HepG2 (cell line): Measurements from ENCODE around the gene PROX1. TPM values are rescaled to one million over a fixed set of nuclear protein-coding genes. Genes with fewer than 3 reads are reported as not detected.

Source experiments
- ATF7 ChIP-seq, 2 experiments: fragments of 450-650 bp in 1 of 2; sonication (generic) in 1 of 2; formaldehyde crosslinking in 1 of 2; IDR thresholded peaks; 2 replicates each; pipeline versions ENCODE4 v1.4.0 to v1.6.1; 2016 to 2020; ENCODE audit warnings: antibody characterized with exemption in 1 of 2, mild to moderate bottlenecking in 1 of 2, missing genetic modification reagents in 1 of 2
- CEBPB ChIP-seq: IDR thresholded peaks from 2 replicates; pipeline ENCODE4 v1.6.1; 2011; ENCODE audit warnings: low read depth, low read length, improper control_type of control experiment, borderline replicate concordance
- CEBPG ChIP-seq: IDR thresholded peaks from 2 replicates; pipeline ENCODE4 v1.6.1; 2016
- EP300 ChIP-seq, 3 experiments: sonication (generic) in 1 of 3; formaldehyde crosslinking in 1 of 3; IDR thresholded peaks; 2 replicates each; pipeline versions ENCODE4 v1.5.1 to v1.6.1; 2011 to 2020; ENCODE audit warnings: low read depth in 2 of 3, low read length in 2 of 3, borderline replicate concordance in 1 of 3, improper control_type of control experiment in 1 of 3, mild to moderate bottlenecking in 1 of 3, missing genetic modification reagents in 1 of 3, moderate library complexity in 1 of 3
- KDM5A ChIP-seq: fragments of 200-600 bp; sonication (generic); IDR thresholded peaks from 2 replicates; pipeline ENCODE4 v1.7.0; 2018; ENCODE audit warnings: antibody characterized with exemption, mild to moderate bottlenecking, low read length, borderline replicate concordance
- RXRB ChIP-seq: IDR thresholded peaks from 2 replicates; pipeline ENCODE4 v1.6.1; 2016; ENCODE audit warnings: borderline replicate concordance, missing genetic modification reagents, missing compliant biosample characterization
- SOX13 ChIP-seq, 3 experiments: fragments of 450-650 bp in 1 of 3; sonication (generic) in 1 of 3; formaldehyde crosslinking in 1 of 3; IDR thresholded peaks in 2 of 3; conservative IDR thresholded peaks in 1 of 3; 2 replicates each; pipeline versions ENCODE4 v1.5.0 to v1.6.1; 2016 to 2020; ENCODE audit warnings: antibody characterized with exemption in 1 of 3, mild to moderate bottlenecking in 1 of 3, missing compliant biosample characterization in 1 of 3, missing genetic modification reagents in 1 of 3, moderate library complexity in 1 of 3
- SRY ChIP-seq: sonication (generic); formaldehyde crosslinking; IDR thresholded peaks from 2 replicates; pipeline ENCODE4 v1.8.0; 2022; ENCODE audit warnings: mild to moderate bottlenecking, missing genetic modification reagents
- SYNCRIP ChIP-seq: fragments of 200-400 bp; formaldehyde crosslinking; IDR thresholded peaks from 2 replicates; pipeline ENCODE4 v1.6.1; 2018; ENCODE audit warnings: mild to moderate bottlenecking, low read depth, low read length; ENCODE audit not compliant: insufficient read depth
- ZKSCAN1 ChIP-seq: fragments of 150-350 bp; IDR thresholded peaks from 2 replicates; pipeline ENCODE4 v1.6.1; 2014; ENCODE audit warnings: low read length
- ZNF224 ChIP-seq: sonication (generic); formaldehyde crosslinking; IDR thresholded peaks from 2 replicates; pipeline ENCODE4 v1.5.0; 2020; ENCODE audit warnings: mild to moderate bottlenecking, missing genetic modification reagents
- ZNF225 ChIP-seq: sonication (generic); formaldehyde crosslinking; IDR thresholded peaks from 2 replicates; pipeline ENCODE4 v1.4.0; 2020; ENCODE audit warnings: mild to moderate bottlenecking, missing genetic modification reagents
- ZNF292 ChIP-seq: sonication (generic); formaldehyde crosslinking; IDR thresholded peaks from 2 replicates; pipeline ENCODE4 v1.8.1; 2022; ENCODE audit warnings: mild to moderate bottlenecking, low read depth, missing genetic modification reagents, borderline replicate concordance
- ZNF3 ChIP-seq: IDR thresholded peaks from 2 replicates; pipeline ENCODE4 v1.7.0; 2017; ENCODE audit warnings: inconsistent platforms
- ZNF333 ChIP-seq: sonication (generic); formaldehyde crosslinking; IDR thresholded peaks from 2 replicates; pipeline ENCODE4 v1.4.0; 2020; ENCODE audit warnings: mild to moderate bottlenecking, missing genetic modification reagents, borderline replicate concordance
- ZNF354B ChIP-seq: sonication (generic); formaldehyde crosslinking; IDR thresholded peaks from 2 replicates; pipeline ENCODE4 v1.8.0; 2022; ENCODE audit warnings: mild to moderate bottlenecking, missing genetic modification reagents
- ZNF44 ChIP-seq: sonication (generic); formaldehyde crosslinking; IDR thresholded peaks from 2 replicates; pipeline ENCODE4 v1.5.1; 2020; ENCODE audit warnings: mild to moderate bottlenecking, missing genetic modification reagents
- ZNF83 ChIP-seq: sonication (generic); formaldehyde crosslinking; IDR thresholded peaks from 2 replicates; pipeline ENCODE4 v1.4.0; 2020; ENCODE audit warnings: missing genetic modification reagents, mild to moderate bottlenecking, borderline replicate concordance
- polyA plus RNA-seq, 8 experiments: library from polyadenylated mRNA; depleted of rRNA in 3 of 8; stranded (reverse) in 7 of 8; unstranded in 1 of 8; fragments of >200 nt; fragmentation: Illumina TruSeq in 4 of 8; extraction: Trizol in 4 of 8; gene quantifications; 2 replicates each; pipeline versions ENCODE4 v1.2.1 to v1.2.3, GENCODE V29; 2011 to 2016; ENCODE audit warnings: low read depth in 4 of 8, missing spikeins in 1 of 8, mixed read lengths in 1 of 8; ENCODE audit not compliant: insufficient read depth in 1 of 8
- total RNA-seq, 5 experiments: library from RNA; depleted of rRNA; stranded (reverse); fragments of >200 nt; fragmentation: Illumina TruSeq; extraction: Trizol; gene quantifications; 2 replicates each; pipeline ENCODE4 v1.2.3, GENCODE V29; 2016; ENCODE audit warnings: low read depth in 1 of 5
- TF ChIP-seq, protein P1 (sequence below): sonication (generic); formaldehyde crosslinking; IDR thresholded peaks from 2 replicates; pipeline ENCODE4 v1.4.0; 2020; ENCODE audit warnings: mild to moderate bottlenecking, missing genetic modification reagents

PROX1 gene
- total and polyA plus RNA-seq, 2 of the 13 experiments (the other 11 are each of a cell fraction or from before 2014, with no cell fraction given): 12.3 to 30.2 TPM

DNA sequence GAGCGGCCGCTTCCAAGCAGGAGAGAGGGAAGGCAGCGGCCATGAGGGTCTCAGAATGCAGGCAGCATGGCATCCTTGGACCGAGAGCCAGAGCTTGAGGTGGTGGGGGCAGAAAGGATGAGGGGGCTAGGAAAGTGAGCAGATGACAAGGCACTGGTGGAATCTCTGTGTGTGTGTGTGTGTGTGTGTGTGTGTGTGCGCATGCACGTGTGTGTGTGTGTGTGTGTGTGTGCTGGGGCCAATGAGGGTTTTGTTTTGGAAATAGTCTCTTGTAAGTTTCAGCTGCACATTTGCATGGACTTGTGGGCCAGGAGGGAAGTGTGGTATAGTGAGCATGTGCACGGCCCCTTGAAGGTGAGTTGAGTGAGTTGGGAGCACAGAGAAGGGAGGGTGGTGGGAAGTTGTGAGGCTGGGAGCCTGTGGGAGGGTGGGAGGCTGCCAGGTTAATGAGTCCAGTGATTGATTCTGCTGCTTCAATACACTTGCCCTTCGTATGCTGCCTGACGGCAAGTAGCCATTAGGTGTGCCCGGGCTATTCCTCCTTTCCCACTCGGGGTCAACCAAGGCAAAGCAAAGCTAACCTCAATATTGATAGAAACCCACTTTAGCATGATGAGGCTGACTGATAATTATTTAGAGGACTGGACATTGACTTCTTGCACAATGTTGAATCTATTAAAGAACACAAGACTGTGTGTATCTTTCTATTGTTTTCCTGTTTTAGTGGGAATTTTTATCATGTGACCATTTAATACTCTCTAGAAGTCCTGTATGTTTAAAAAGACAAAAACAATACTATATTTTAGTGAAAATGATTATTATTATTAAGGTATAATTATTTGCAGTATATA lies 80.3 kb downstream of the PROX1 start (continued):
- no peak for TF ChIP-seq ZNF224 (CRISPR knock-in tag)
- peak; percentile 39; the same call in 1 of the 2 replicates for TF ChIP-seq RXRB (CRISPR knock-in tag)
- no peak for TF ChIP-seq ATF7 (IDR thresholded peaks at IDR 0.05)
- no peak for TF ChIP-seq ATF7 (CRISPR knock-in tag; IDR thresholded peaks at IDR 0.05)
- no peak for TF ChIP-seq ZNF333 (CRISPR knock-in tag)
- peak in 1 of 2 experiments; percentile 63; a peak in 2 of 4 replicates for TF ChIP-seq EP300 (IDR thresholded peaks at IDR 0.05; ENCODE audit: low read depth in 2 of 2, low read length in 2 of 2)
- no peak for TF ChIP-seq EP300 (CRISPR knock-in tag; IDR thresholded peaks at IDR 0.05; ENCODE audit: borderline replicate concordance)
- TF ChIP-seq KDM5A: peak; percentile 28; the same call in 1 of the 2 replicates
- TF ChIP-seq CEBPB: peak; percentile 68; the same call in 1 of the 2 replicates
- no peak for TF ChIP-seq ZNF3
- TF ChIP-seq, protein P1, sequence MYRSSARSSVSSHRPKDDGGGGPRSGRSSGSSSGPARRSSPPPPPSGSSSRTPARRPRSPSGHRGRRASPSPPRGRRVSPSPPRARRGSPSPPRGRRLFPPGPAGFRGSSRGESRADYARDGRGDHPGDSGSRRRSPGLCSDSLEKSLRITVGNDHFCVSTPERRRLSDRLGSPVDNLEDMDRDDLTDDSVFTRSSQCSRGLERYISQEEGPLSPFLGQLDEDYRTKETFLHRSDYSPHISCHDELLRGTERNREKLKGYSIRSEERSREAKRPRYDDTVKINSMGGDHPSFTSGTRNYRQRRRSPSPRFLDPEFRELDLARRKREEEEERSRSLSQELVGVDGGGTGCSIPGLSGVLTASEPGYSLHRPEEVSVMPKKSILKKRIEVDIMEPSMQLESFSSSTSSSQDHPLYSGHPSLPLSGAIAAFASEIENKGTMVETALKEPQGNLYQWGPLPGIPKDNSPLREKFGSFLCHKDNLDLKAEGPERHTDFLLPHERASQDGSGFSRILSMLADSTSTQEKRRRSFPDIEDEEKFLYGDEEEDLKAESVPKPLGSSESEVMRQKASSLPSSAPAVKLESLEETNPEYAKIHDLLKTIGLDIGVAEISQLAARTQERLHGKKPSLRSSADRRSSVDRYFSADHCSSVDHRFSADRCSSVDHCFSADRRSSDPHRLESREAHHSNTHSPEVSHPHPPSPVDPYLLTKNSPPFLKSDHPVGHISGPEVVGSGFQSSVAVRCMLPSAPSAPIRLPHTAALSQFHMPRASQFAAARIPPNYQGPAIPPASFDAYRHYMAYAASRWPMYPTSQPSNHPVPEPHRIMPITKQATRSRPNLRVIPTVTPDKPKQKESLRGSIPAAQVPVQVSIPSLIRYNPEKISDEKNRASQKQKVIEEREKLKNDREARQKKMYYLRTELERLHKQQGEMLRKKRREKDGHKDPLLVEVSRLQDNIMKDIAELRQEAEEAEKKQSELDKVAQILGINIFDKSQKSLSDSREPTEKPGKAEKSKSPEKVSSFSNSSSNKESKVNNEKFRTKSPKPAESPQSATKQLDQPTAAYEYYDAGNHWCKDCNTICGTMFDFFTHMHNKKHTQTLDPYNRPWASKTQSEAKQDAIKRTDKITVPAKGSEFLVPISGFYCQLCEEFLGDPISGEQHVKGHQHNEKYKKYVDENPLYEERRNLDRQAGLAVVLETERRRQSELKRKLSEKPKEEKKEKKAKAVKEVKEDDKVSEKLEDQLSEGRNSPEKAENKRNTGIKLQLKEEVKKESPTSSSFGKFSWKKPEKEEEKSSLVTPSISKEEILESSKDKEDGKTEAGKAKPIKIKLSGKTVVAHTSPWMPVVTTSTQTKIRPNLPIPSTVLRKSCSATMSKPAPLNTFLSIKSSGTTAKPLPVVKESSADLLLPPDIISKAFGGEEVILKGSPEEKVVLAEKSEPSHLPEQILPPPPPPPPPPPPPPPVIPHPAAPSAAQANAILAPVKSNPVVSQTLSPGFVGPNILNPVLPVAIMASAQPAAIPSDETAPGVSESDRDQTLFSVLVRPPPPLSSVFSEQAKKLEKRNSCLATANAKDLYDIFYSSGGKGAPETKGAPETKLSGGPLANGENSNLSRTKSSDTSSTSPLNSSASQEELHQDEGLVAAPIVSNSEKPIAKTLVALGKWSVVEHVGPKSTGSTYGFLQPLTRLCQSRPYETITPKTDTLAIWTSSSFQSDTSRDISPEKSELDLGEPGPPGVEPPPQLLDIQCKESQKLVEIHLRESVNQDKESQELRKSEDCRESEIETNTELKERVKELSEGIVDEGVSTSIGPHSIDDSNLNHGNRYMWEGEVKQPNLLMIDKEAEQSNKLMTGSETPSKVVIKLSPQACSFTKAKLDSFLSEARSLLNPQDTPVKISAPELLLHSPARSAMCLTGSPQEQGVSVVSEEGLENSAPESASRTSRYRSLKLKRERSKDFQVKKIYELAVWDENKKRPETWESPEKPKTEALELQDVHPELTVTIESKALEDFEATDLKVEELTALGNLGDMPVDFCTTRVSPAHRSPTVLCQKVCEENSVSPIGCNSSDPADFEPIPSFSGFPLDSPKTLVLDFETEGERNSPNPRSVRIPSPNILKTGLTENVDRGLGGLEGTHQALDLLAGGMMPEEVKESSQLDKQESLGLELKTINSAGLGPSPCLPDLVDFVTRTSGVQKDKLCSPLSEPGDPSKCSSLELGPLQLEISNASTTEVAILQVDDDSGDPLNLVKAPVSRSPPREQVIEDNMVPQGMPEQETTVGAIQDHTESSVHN (CRISPR knock-in tag): no peak
- no peak for TF ChIP-seq ZNF292 (CRISPR knock-in tag)
- no peak for TF ChIP-seq SYNCRIP
- no peak for TF ChIP-seq ZNF83
- TF ChIP-seq ZKSCAN1: no peak
- TF ChIP-seq ZNF44 (CRISPR knock-in tag): no peak
- no peak for TF ChIP-seq SOX13 (IDR thresholded peaks at IDR 0.05)
- TF ChIP-seq SOX13 (CRISPR knock-in tag; conservative IDR thresholded peaks at IDR 0.05 in 1 of 2, IDR thresholded peaks at IDR 0.05 in 1 of 2): peak in 1 of 2 experiments; percentile 79; a peak in 2 of 4 replicates
- TF ChIP-seq ZNF225 (CRISPR knock-in tag): no peak
- peak; percentile 22; the same call in 1 of the 2 replicates for TF ChIP-seq CEBPG (CRISPR knock-in tag)
- no peak for TF ChIP-seq SRY
- no peak for TF ChIP-seq ZNF354B (CRISPR knock-in tag)
